ENCODE measurements around the gene SYMPK.

Gene SYMPK

DNA sequence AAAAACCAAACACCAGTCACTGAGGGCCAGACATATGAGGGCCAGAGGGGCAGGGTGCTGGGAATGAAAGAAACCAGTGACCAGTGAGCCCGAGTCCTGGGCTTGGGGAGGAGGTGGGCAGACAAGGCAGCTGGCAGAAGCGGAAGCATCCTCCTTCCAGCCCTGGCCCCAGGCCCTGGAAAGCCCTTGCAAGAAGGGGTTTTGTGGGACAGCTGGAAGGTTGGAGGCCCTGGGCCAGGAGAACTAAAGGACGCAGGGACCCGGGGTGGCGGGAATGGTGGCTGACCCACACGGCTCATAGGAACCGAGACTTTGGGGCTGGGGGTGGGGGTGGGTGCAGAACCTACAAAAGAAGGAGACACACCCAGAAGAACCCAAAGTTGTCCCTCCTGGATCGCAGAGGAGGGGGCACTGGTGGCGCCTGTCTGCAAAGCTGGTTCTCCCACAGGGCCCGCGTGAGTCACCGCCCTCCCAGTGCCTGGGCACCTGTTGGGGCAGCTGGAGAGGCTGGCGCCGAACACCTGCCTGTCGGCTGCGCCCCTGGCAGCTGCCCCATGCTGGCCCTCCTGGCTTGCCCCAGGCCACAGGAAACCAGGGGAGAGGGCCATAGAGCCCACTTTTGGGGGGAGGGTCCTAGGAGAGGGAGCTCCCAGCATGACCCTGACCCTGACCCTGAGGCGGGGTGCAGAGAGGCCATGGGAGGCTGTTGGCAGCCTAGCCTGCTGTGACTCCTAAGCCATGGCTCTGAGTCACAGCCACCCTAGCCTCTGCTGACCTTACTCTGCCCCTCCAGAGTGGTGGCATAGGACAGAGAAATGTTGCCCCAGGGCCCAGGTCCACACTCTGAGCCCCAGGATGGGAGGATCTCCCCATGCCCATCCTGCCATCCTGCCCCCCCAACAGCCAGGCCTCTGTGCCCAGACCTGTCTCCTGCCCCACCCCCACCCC is 81.5 kb downstream of the SYMPK start:
- DNase-seq (ENCODE audit: low read depth), result no peak

GRCh38 chr19:45780448-45781213 is 82.3 kb downstream of the SYMPK start:
- DNase-seq (ENCODE audit: low read depth), result no peak

- no peak for DNase-seq (ENCODE audit: low read depth)
Measured at GRCh38 chr19:45780146-45780447, 82.8 kb downstream of the SYMPK start.

DNA sequence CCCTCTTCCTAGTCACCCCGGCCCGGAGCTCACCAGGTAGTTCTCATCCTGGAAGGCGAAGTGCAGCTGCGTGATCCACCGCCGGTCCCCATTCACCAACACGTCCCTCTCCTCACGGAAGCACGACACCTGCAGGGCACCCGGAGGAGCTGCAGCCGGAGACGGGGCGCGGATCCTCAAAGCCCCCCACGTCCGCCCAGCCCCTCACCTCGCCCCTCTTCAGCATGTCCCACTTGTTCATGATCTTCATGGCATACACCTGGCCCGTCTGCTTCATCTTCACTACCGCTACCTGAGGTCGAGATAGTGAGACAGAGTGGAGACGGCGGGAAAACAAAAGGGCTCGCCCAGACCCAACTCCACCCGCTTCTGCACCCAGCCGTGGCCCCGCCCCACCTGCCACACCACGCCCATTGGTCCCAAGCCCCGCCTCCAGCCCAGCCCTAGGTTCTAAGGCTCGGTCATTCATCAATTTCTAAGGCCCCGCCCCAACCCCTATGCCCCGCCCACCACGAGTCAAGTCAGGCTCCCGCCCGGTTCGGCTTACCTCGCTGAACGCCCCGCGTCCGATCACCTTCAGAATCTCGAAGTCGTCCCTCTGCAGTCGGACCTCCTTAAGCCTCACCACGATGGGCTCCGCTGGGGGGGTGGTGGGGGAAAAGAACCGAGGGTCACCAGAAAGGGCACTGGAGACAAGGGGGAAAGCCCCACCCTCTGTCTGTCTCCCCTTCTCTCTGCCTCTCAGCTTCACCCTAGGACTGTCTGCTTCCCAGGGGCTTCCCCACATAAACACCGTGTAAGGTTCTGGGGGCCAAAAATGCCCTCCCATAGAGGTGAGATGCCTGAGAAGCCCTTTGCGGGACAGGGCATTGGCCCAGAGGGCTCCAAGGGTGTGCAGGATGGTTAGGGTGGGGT is 83.5 kb downstream of the SYMPK start:
- DNase-seq (ENCODE audit: low read depth), result peak; percentile 65

DNA sequence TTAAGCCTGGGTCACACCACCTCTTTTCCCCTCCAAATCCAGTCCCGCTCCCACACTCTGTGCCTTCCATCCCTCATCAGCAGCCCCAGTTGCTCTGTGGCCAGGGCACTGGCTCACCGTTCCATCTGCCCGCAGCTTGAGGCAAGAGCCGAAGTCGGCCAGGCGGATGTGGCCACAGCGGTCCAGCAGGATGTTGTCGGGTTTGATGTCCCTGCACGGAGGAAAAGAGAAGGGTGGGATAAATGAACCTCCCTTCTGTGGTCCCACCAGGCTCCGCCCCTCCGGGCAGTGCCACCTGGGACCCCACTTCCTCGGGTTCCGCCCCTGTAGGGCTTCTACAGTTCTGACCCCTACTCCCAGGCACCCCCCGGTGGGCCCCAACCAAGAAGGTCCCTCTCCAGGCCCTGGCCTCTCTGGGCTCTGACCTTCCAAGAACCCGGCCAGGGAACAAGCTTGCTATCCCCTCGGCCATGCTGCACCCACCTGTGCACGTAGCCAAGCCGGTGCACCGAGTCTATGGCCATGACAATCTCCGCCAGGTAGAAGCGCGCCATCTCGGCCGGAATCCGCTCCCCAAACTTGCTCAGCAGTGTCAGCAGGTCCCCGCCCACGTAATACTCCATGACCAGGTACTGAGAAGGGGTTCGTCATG is 84.8 kb downstream of the SYMPK start:
- no peak for DNase-seq (ENCODE audit: low read depth)

GRCh38 chr19:45777395-45777961 is 85.5 kb downstream of the SYMPK start:
- DNase-seq (ENCODE audit: low read depth), result no peak

DNA sequence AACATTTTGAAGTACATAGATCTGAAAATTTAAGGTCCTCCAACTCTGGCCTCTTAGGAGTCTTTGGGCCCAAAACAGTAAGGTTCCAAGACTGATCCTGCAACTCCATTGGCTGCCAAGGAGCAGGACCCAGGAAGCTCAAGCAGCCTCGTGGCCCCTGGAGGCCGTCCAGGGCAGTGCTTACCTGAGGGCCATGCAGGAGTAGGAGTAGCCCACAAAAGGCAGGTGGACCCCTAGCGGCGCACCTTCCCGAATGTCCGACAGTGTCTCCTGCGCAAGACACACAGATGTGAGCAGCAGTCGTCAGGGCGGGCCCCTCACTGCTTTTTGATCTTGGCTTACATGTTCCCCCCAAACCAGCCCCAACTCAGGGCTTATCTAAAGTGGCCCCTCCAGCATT is 88.2 kb downstream of the SYMPK start:
- no peak for DNase-seq (ENCODE audit: low read depth)

DNA sequence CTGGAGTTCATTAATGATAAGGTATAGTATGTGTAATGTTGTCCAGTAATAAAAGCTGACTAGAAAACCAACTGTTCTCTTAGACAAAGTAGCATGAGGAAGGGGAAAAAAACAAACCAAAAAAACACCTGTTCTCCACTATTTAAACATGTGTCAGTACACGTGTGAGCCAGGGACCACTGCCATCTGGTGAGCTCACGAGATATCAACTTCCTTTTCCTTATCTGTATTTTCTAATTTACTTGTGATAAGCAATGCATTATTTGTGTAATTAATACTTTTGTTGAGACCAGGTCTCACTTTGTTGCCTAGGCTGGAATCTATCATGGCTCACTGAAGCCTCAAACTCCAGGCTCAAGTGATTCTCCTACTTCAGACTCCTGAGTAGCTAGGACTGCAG is 89.6 kb downstream of the SYMPK start:
- no peak for DNase-seq (ENCODE audit: low read depth)

- no peak for DNase-seq (ENCODE audit: low read depth)
Measured at GRCh38 chr19:45772912-45773311, 90.0 kb downstream of the SYMPK start.

DNA sequence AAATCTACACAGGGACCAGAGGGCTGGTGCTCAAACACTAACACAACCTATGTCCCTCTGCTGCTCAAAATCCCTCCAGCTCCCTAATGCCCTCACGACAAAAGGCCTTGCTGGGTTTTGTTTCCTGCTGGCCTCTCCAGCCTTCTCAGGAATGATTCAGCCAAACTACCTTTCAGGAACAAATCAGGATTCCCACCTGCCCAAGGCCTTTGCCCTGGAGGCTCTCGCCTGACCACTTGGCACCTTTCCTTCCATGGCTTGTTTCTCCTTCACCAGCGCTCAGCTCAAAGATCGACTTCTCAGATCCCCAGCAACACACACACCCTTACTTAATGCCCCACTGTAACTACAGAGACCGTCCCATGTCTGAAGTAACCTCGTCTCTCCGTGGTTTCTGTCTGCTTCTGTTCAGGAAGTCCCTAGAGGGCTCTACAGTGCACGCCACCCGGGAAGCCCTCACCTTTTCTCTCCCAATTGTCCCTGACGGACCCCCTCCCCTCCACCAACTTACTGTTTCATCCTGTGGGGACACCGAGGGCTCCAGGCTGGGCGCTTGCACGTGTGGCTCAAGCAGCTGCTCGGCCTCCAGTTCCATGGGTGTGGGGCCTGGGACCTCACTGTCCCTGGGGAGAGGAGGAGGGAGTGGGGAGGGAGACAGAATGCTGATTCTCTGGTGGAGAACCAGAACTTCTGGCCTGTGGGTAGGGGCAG is 90.7 kb downstream of the SYMPK start:
- DNase-seq (ENCODE audit: low read depth), result no peak

- DNase-seq (ENCODE audit: low read depth), result no peak
Measured at GRCh38 chr19:45771311-45771933, 91.5 kb downstream of the SYMPK start.

DNA sequence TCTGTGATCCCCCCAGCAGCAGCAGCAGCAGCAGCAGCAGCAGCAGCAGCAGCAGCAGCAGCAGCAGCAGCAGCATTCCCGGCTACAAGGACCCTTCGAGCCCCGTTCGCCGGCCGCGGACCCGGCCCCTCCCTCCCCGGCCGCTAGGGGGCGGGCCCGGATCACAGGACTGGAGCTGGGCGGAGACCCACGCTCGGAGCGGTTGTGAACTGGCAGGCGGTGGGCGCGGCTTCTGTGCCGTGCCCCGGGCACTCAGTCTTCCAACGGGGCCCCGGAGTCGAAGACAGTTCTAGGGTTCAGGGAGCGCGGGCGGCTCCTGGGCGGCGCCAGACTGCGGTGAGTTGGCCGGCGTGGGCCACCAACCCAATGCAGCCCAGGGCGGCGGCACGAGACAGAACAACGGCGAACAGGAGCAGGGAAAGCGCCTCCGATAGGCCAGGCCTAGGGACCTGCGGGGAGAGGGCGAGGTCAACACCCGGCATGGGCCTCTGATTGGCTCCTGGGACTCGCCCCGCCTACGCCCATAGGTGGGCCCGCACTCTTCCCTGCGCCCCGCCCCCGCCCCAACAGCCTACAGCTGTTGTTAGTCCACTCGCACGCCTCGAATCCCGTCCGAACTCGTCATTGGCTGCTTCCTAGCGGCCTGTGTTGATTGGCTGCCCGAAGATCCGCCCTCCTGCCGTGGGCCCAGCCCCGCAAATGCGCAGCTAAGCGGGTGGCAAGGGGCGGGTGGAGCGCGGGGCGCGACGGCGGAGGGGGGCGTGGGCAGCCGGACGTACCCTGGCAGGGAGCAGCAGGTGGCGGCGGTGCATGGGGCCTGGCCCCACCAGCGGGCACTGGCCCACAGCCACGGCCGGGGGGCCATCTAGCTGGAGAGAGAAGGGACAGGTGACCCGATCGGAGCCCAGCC is 92.5 kb downstream of the SYMPK start:
- peak; percentile 91 for DNase-seq (ENCODE audit: low read depth)

GRCh38 chr19:45769821-45770191 is 93.1 kb downstream of the SYMPK start:
- DNase-seq (ENCODE audit: low read depth), result peak; percentile 44

DNA sequence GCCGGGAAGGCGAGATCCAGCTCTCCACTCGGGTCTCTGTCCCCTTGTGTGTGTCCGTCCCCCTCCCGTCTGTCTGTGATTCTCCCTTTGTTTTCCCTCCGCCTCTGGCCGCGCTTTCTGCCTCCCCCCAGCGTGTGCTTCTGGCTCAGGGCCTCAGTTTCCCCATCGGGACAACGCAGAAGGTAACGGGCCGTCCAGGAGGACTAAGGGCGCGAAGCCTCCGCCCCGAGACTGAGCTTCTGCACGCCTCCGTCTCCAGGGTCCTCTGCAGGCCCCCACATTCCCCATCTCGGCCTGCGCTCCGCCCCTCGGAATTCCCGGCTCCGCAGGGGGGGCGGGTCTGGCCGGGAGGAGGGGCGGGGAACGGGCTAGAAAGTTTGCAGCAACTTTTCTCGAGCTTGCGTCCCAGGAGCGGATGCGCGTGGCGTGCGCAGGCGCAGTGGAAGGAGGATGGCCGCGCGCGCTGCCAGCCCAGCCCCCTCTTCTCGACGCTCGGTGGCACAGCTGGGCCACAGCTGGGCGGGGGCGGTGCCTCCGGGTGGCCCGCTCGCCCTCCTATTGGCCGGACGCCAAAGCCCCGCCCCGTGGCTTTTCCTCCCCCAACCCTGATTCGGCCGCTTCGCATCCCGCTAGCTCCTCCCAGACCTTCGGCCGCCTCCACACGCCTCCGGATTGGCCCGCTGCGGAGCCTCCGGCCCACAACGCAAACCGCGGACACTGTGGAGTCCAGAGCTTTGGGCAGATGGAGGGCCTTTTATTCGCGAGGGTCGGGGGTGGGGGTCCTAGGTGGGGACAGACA is 93.8 kb downstream of the SYMPK start, which contains the start of gene SIX5:
SIX5 (minus strand) TSS at position 269 of the 799 bp plus-strand sequence. CDS start 408 bp downstream, outside the sequence.
- DNase-seq (ENCODE audit: low read depth), result peak; percentile 86

GRCh38 chr19:45768655-45768983 is 94.3 kb downstream of the SYMPK start:
- DNase-seq (ENCODE audit: low read depth), result no peak

DNA sequence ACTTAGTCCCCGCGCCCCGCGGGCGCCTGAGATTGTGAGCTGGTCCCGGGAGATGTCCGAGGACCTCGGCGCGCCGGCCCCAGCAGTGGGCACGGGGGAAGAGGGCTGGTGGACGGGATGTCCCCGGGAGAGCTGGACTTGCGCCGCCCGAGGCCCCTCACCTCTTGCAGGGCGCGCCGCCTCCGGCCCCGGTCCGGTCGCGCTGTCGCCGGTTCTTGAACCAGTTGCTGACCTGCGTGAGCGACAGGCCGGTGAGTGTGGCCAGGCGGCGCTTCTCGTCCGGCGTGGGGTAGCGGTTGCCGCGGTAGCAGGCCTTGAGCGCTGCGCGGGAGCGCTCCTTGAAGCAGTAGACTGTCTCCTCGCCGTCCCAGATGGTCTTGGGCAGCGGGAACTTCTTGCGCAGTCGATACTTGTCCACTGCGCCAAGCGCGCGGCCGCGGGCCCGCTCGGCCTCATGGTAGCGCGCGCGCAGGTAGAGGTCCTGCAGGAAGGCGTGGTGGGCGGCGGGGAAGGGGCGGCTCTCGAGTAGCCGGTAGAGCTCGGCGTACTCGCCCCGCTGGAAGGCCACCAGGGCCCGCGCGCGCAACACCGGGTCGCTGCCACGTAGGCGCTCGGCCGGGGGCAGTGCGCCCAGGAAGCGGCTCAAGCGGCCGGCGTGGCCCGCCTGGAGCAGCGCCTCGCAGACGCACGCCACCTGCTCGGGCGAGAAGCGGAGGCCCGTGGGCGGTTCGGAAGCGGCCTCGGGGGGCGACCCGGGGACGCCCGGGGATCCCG is 94.9 kb downstream of the SYMPK start:
- DNase-seq (ENCODE audit: low read depth), result no peak

- DNase-seq (ENCODE audit: low read depth), result no peak
Measured at GRCh38 chr19:45767410-45767880, 95.5 kb downstream of the SYMPK start.
